GM12892 (cell line): ENCODE measurements around the gene BCAN.

Experiments used
- POLR2A ChIP-seq: IDR thresholded peaks from 2 replicates; pipeline ENCODE4 v1.6.1; 2011; ENCODE audit warnings: low read depth, low read length, control low read depth
- TAF1 ChIP-seq: IDR thresholded peaks from 2 replicates; pipeline ENCODE4 v1.6.1; 2011; ENCODE audit warnings: low read depth, mild to moderate bottlenecking, control low read depth, low read length, borderline replicate concordance

DNA sequence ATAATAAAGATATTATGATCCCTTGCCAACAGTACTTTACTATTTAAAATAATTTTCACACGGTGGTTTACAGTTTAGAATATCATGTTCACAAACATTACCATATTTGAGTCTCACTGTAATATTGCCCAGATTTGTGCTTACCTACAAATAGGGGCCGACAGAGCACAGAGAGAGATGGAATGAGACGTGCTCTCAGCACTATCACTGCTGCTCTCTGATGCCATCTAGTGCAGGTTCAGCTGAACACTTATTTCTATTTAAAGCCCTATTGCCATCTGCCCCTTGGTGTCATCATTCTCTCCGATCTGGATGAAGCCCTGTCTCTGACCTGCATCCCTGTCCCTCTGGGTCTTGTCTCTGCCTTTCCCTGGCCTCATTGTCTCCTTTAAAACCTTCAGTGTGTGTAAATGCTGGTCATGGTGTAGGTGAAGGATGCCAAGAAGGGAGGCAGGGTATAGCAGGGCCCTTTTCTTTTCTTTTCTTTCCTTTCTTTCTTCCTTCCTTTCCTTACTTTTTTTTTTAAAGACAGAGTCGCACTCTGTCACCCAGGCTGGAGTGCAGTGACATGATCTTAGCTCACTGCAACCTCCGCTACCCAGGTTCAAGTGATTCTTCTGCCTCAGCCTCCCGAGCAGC lies 33.8 kb upstream of the BCAN start:
- TF ChIP-seq POLR2A (no peak), TAF1 (no peak)
